Neutrophil (primary cell): ENCODE data around the gene TSHZ2.

Experiments
- H3K27ac ChIP-seq: fragments of 200-600 bp; sonication (generic); 2 replicates; pipeline ENCODE4 v1.5.1; 2016; ENCODE audit warnings: mild to moderate bottlenecking, moderate library complexity
- H3K27me3 ChIP-seq: fragments of 200-600 bp; sonication (generic); 2 replicates; pipeline ENCODE4 v1.6.0; 2016; ENCODE audit warnings: mild to moderate bottlenecking
- H3K36me3 ChIP-seq: fragments of 200-600 bp; sonication (generic); 2 replicates; pipeline ENCODE4 v1.5.1; 2017
- H3K4me1 ChIP-seq, 2 experiments: fragments of 200-600 bp in 1 of 2; sonication (generic) in 1 of 2; 1 replicate in 1 of 2; 2 replicates in 1 of 2; pipeline versions ENCODE4 v1.5.1 to v1.6.1; 2013 to 2016; ENCODE audit warnings: low read depth in 1 of 2, low read length in 1 of 2, mild to moderate bottlenecking in 1 of 2, moderate library complexity in 1 of 2; ENCODE audit not compliant: control insufficient read depth in 1 of 2, insufficient read depth in 1 of 2
- H3K4me3 ChIP-seq, 2 experiments: fragments of 200-600 bp in 1 of 2; sonication (generic) in 1 of 2; 1 replicate in 1 of 2; 2 replicates in 1 of 2; pipeline ENCODE4 v1.5.1; 2013 to 2016; ENCODE audit warnings: low read depth in 1 of 2, low read length in 1 of 2, mild to moderate bottlenecking in 1 of 2, moderate library complexity in 1 of 2
- H3K9me3 ChIP-seq: fragments of 200-600 bp; sonication (generic); 2 replicates; pipeline ENCODE4 v1.5.1; 2016
- CTCF ChIP-seq: fragments of 200-600 bp; sonication (generic); IDR thresholded peaks from 2 replicates; pipeline ENCODE4 v1.5.1; 2016; ENCODE audit warnings: antibody characterized with exemption

The TSHZ2 gene

GRCh38 chr20:53447316-53447715 lies 475.2 kb downstream of the TSHZ2 start:
- H3K27me3 ChIP-seq: no peaks in the 10 kb centered on the region
- TF ChIP-seq CTCF: no peak
- peak overlapping the region; percentile 73 for H3K27ac ChIP-seq
- H3K9me3 ChIP-seq: peaks cover 17% of the 10 kb centered on the region
- peaks cover 22 to 25% of the 10 kb centered on the region in 2 experiments for H3K4me1 ChIP-seq
- H3K4me3 ChIP-seq: no peak overlapping the region
- no peaks in the 10 kb centered on the region for H3K36me3 ChIP-seq

DNA sequence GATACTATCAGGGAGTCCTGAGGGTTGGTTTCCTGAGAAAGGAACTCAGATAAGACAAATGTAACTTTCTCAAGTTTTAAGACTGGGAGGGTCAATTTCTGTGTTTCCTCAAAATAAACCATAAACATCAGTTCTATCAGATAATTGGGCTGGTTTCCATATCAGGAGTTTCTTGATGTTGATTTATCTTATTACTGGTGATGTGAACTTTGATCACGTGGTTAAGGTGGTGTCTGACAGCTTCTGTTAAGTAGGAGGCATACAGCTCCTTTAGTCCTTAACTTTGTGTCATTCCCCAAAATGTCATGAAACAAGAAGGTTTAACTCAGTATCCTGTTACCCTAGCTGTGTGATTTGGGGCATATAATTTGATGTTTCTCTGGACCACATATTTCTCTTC lies 476.3 kb downstream of the TSHZ2 start:
- peaks cover 22 to 25% of the 10 kb centered on the region in 2 experiments for H3K4me1 ChIP-seq
- H3K9me3 ChIP-seq: peaks cover 17% of the 10 kb centered on the region
- H3K27me3 ChIP-seq: no peaks in the 10 kb centered on the region
- no peak overlapping the region for H3K4me3 ChIP-seq
- peak overlapping the region; percentile 73 for H3K27ac ChIP-seq
- no peaks in the 10 kb centered on the region for H3K36me3 ChIP-seq
- TF ChIP-seq CTCF: no peak

- Histone ChIP-seq H3K27ac (no peak overlapping the region), H3K4me3 (no peak overlapping the region), H3K27me3 (no peaks in the 10 kb centered on the region), H3K9me3 (peaks cover 17% of the 10 kb centered on the region), H3K4me1 (peaks cover 22 to 25% of the 10 kb centered on the region in 2 experiments), H3K36me3 (no peaks in the 10 kb centered on the region)
- TF ChIP-seq CTCF: no peak
Observed at GRCh38 chr20:53448875-53449274, 476.7 kb downstream of the TSHZ2 start.

DNA sequence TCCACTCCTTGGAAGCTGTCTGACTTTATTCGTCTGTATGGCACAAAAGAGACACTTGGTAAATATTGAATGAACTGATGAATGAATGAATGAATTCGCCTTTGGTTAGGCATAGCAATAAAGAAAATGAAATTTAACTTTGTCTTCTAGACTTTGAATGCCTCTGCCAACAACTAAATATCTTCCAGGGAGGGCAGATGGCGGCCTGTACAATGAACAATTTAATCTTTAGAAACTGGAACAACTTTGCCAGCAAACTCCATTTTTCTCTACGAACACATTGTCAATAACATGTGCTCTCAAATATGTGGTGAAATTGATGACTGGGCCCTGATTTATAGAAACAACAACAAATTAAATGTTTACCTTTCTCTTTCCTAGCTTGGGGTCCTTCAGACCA lies 480.9 kb downstream of the TSHZ2 start:
- Histone ChIP-seq H3K4me1 (no peaks in the 10 kb centered on the region), H3K27me3 (no peaks in the 10 kb centered on the region), H3K36me3 (no peaks in the 10 kb centered on the region), H3K9me3 (peaks cover 15% of the 10 kb centered on the region), H3K27ac (no peak overlapping the region), H3K4me3 (no peak overlapping the region)
- TF ChIP-seq CTCF: no peak

- Histone ChIP-seq H3K27ac (no peak overlapping the region), H3K4me3 (no peak overlapping the region), H3K36me3 (no peaks in the 10 kb centered on the region), H3K4me1 (no peaks in the 10 kb centered on the region), H3K27me3 (no peaks in the 10 kb centered on the region), H3K9me3 (no peaks in the 10 kb centered on the region)
- no peak for TF ChIP-seq CTCF
Observed at GRCh38 chr20:53454675-53455276, 482.6 kb downstream of the TSHZ2 start.
